Posterior vena cava (tissue), 2 donors: ENCODE results near the gene DUSP23. TPM values are rescaled to one million over a fixed set of nuclear protein-coding genes. Genes with fewer than 3 reads are reported as not detected.

Source experiments
- DNase-seq: peaks from one replicate; pipeline ENCODE4 v3.0.0-alpha.2; 2020; ENCODE audit warnings: low spot score
- intact Hi-C, 2 donors: fragments of 100-400 bp; cut with DNase I; formaldehyde crosslinking; loops; one replicate each; pipeline versions ENCODE4 v1.14.1 to v1.14.2; 2022 to 2023
- total RNA-seq, 2 donors: library from RNA; stranded (reverse); fragmentation: NEBNext Ultra II Directional; extraction: Animal tissue kit (Norgen Biotek cat#: 25700); gene quantifications; one replicate each; pipeline ENCODE4 v1.2.1, GENCODE V29; 2021
- donor health status: DM: yes; HTN: yes; CAD: no.
- donor health status: DM: yes; HTN: yes; CAD: no.

The DUSP23 gene
- total RNA-seq, 2 donors from 2014 or later: 36.0 to 36.9 TPM

DNA sequence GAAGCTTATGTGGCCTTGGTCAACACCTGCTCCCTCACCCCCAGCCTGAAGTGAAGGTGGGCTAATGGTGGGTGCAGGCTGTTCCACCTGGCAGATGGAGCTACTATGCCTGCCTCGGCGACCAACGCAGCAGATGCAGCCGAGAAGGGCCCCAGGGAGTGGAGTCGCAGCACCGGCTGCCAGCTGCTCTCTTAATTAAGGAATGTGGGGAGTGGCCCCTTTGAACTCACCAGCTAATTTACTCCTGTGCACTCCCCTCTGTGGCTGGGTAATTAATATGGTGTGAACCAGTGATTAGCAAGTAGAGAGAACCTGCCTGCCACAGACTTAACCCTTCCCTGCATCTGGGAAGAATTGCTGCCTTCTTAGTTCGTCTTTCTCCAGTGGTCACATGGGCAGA, 42.6 kb downstream of the DUSP23 start:
- no peak for DNase-seq
- intact Hi-C loops: no loop called here

DNA sequence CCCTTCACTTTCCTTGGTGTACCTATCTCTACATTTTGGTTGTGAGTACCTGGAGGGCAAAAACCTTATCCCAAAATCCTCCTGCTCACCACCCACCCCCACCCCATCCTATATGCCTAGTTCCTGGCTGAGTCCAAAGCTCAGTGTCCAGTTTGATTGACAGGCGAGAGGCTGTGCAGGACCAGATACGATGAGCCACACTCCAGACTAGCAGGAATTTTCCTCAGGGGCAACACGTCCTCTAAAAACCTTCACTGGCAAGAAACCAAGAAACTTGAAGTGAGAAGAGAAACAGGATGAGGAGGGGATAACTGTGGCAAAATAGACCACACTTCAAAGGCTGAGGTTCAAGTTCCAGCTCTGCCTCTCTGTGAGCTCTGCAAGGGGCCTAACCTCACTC, 44.8 kb downstream of the DUSP23 start:
- intact Hi-C loops: no loop called here
- no peak for DNase-seq

DNA sequence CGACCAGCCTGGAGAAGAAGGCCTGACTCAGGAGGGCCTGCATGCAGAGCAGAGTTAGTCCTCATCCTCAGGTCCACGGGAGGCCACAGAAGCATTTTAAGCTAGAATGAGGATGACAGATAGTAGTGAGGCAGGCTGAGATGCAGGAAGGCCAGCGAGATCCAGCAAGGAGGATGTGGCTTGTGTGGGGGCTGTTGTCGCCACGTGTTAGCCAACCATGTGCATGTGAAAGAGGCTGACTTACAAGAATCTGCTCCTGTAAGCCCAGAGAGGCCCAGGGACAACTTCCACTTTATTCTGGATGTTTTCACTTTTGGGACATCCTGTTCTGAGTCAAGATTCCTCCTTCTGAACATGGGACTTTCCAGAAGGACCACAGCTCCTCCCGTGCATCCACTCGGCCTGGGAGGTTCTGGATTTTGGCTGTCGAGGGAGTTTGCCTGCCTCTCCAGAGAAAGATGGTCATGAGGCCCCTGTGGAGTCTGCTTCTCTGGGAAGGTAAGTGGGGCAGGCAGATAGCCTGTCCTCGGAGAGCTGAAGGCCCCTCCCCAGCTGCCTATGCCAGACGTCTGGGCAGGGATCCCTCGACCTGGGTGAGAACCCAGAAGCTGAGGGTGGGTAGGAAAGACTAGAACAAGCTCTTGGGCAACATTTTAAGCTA, 45.8 kb downstream of the DUSP23 start, which contains the start of gene SLAMF8:
TSS of gene SLAMF8 (plus strand) at position 433 of the 661 bp plus-strand sequence. CDS start at position 459, 26 bp downstream.
- intact Hi-C loops: loop anchor here in 1 of 2 donors (1.0 kb wide), 1 partner anchor 22 kb away; no protein-coding TSS in a partner anchor
- no peak for DNase-seq

DNA sequence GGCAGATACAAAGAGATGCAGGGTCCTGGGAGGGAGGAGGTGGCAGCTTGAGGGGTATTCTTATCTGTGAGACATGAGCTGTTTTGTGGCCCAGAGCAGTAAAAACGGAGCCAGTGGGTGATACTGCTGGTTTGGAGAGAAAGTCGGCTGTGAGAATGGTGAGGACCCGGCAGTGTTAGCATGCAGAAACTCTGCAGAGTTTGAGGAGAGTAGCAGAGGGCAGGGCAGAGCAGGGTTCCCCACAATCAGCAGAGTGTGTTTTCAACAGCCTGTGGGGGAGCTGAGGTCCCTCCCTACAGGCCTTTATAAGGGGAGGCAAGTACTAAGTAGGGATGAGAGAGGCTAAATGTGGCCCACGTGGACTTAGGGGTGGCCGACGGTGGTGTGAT, 46.3 kb downstream of the DUSP23 start:
- DNase-seq: no peak
- intact Hi-C loops: no loop called here

DNA sequence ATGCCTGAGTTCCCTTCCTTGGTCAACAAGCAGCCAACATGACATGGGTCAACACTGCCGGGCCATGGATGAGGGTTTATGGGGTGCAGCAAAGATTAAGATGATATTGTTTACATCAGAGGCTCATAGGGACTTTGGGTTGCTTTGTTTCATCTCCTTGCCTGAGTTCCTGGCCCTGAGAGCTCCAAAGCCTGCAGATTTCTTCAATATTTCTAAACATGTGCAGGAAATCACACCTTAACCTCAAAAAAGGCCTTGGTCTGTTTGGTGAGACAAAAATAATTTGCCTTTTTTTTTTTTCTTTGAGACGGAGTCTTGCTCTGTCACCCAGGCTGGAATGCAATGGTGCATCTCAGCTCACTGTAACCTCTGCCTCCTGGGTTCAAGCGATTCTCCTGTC, 46.8 kb downstream of the DUSP23 start:
- intact Hi-C loops: no loop called here
- DNase-seq: no peak

DNA sequence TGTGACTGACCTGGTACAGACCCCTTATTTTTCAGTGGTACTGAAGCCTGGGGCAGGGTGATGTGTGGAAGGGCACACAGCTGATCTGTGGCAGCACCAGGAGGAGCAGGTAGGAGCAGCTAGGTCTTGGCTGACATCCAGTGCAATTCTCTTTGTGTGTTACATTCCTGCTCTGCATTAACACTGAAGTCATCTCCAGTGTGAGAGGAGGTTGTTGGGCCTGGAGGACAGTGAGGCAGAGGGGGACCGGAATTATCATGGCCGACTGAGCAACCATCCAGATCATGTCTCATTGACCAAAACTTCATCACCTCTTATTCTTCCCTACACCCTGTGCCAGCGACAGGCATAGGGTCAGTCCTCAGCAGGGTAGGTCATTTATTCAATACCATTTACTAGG, 47.4 kb downstream of the DUSP23 start:
- no peak for DNase-seq
- intact Hi-C loops: no loop called here

DNA sequence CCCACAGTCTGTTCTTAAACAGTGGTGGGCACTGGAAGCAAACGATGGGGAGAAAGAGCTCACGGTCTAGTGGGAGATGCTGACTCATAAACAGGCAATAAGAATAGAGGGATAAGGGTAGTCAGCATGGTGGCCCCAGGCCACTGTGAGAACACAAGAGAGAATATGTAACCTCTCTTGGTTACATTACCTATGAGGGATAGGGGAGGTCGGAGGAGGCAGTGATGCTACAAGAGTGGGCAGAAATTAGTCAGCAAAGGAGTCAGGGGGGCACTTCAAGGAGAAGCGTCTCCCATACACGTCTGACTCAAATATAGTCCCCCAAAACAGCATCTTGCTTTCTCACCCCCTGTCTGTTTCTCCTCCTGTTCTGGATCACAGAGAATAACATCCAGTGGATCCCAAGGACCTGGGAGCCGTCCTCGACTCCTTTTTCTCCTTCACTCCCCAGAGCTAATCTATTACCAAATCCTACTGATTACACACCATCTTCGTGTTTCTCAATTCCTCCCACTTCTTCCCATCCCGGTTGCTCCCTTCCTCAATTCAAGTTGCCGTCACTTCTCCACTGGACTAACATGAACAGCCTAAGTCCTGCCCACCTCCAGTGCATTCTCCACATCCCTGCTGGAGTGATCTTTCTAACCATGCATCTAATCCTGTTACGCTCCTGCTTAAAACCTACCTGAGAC, 48.0 kb downstream of the DUSP23 start:
- DNase-seq: no peak
- intact Hi-C loops: no loop called here

DNA sequence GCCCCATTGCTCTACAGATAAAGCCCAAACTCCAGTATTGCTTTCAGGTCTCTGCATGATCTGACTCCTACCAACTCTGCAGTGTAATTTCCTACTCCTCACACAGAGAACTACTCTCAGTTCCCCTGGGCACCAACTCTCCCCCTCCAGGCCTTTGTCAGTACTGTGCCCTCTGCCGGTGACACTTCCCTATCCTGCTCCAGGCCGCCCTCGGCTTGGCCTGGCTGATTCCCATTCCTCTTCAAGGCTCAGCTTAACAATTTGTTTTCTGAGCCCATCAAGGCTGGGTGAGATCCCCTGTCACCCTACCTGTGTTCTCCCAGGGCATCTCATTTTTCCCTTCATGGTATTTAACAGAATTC, 48.5 kb downstream of the DUSP23 start:
- intact Hi-C loops: no loop called here
- DNase-seq: no peak

DNA sequence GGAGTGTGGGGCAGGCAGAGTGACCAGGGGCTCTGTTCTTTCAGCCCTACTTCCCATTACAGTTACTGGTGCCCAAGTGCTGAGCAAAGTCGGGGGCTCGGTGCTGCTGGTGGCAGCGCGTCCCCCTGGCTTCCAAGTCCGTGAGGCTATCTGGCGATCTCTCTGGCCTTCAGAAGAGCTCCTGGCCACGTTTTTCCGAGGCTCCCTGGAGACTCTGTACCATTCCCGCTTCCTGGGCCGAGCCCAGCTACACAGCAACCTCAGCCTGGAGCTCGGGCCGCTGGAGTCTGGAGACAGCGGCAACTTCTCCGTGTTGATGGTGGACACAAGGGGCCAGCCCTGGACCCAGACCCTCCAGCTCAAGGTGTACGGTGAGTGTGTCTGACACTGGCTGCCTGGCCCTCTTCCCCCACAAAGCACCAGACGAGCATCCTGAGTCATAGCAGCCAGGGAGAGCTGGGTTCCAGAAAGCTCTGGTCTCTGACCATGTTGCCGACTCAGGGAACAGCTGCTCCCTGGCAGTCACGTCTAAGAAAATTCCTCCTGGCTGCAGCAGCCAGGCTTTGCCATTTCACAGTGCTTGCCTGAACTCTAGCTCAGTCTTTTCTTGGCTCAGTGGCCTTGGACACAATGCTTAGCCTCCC, 49.2 kb downstream of the DUSP23 start:
- intact Hi-C loops: no loop called here

DNA sequence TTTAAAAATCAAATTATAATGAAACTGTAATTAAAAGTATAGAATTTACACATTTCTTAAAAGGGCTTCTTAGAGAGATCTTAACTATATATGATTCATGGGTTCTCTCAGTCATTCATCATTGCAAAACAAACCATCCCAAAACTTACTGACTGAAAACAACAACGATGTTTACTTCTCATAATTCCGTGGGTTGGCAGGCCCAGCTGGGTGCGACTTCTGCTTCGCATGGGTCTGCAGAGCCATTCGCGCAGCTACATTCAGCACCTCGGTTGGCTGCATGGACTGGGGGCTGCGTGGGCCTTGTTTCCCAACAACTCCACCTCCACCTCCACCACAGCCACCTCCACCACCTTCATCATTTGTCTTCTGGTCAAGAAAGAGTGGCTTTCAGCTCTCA, 50.0 kb downstream of the DUSP23 start:
- DNase-seq: no peak
- intact Hi-C loops: no loop called here

More for the DNA sequence above, 49.2 kb downstream of the DUSP23 start:
- DNase-seq: no peak

DNA sequence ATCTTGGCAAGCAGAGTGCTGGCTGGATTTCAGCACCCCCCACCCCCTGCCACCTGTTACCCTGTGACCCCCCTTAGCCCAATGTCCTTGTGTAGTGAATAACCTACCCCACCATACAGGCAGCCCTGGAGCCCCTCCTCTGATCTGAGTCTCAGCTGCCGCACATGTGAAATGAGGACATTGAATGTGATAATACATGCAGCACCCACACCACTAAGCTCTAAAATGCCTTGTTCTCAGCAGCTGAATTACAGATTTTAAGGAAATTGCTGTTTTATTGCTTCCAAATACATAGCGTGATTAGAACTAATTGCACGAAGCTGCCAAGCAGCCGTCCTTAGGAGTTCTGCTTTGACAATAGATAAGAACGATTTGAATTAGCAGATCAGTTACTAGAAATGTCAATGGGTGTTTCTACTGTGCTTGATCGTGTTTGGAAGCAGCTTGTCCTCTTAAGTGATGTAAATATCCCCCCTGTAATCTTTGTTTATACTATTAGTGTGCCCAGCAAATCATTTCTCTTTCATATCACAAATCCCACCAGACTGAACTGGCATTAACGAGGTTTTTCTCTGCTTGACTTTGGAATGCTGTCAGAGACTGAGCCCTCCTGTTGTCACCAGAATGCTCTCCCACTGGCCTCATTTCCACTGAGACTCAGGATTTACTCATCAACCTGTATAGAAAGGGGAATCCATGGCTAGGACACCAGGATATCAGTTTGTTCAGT, 50.8 kb downstream of the DUSP23 start:
- DNase-seq: no peak
- intact Hi-C loops: no loop called here

Other genes with a start within 250 kb of the DUSP23 start
- gene OR10J5, start 245.0 kb upstream of the DUSP23 start, total RNA-seq: not detected
- gene APCS, start 193.1 kb upstream of the DUSP23 start, total RNA-seq: not detected
- under 1 TPM; 0.33 to 0.65 TPM for gene CRP, start 66.4 kb upstream of the DUSP23 start, total RNA-seq
- under 1 TPM; 0.29 to 0.42 TPM for gene FCRL6, start 21.4 kb downstream of the DUSP23 start, total RNA-seq
- 10 to 100 TPM in 1 of 2 donors, 1 to 10 TPM in 1; 4.8 to 10.5 TPM for gene SLAMF8, start 45.9 kb downstream of the DUSP23 start, total RNA-seq
- gene VSIG8, start 81.7 kb downstream of the DUSP23 start, total RNA-seq: under 1 TPM in 1 of 2 donors, not detected in 1; 0.19 TPM
- gene CFAP45, start 119.2 kb downstream of the DUSP23 start, total RNA-seq: 1 to 10 TPM; 1.2 to 2.2 TPM
- 100 to 1,000 TPM; 237 to 244 TPM for gene TAGLN2, start 144.5 kb downstream of the DUSP23 start, total RNA-seq
- gene IGSF9, start 164.7 kb downstream of the DUSP23 start, total RNA-seq: under 1 TPM; 0.10 to 0.42 TPM
- gene SLAMF9, start 173.3 kb downstream of the DUSP23 start, total RNA-seq: under 1 TPM in 1 of 2 donors, not detected in 1; 0.38 TPM